DND-41 (cell line): ENCODE data around the gene TIPIN.

Experiments
- ATAC-seq: fragments of 200-7000 bp; cut with Tn5 transposase; 3 replicates; pipeline ENCODE4 v1.9.1; 2021; ENCODE audit warnings: low read depth; ENCODE audit not compliant: insufficient read depth
- DNase-seq: peaks from one replicate; pipeline ENCODE4 v3.0.0-alpha.2; 2020
- H2AFZ ChIP-seq: 2 replicates; pipeline ENCODE4 v1.6.0; 2012; ENCODE audit warnings: low read depth, low read length
- H3K27ac ChIP-seq: 2 replicates; pipeline ENCODE4 v1.5.1; 2012; ENCODE audit warnings: low read length, inconsistent platforms
- H3K27me3 ChIP-seq: fragments of 200-600 bp; sonication (generic); 2 replicates; pipeline ENCODE4 v1.6.0; 2012; ENCODE audit warnings: low read length, mild to moderate bottlenecking, inconsistent platforms; ENCODE audit not compliant: insufficient read depth, poor library complexity
- H3K36me3 ChIP-seq: 2 replicates; pipeline ENCODE4 v1.5.1; 2012; ENCODE audit warnings: low read length, inconsistent platforms; ENCODE audit not compliant: insufficient read depth
- H3K4me1 ChIP-seq: 2 replicates; pipeline ENCODE4 v1.5.1; 2012; ENCODE audit warnings: mild to moderate bottlenecking, low read length; ENCODE audit not compliant: insufficient read depth
- H3K4me2 ChIP-seq: 2 replicates; pipeline ENCODE4 v1.6.0; 2012; ENCODE audit warnings: mild to moderate bottlenecking, moderate library complexity, low read length, inconsistent platforms; ENCODE audit not compliant: insufficient read depth
- H3K4me3 ChIP-seq, 2 experiments: fragments of 200-600 bp in 1 of 2; shearing (Covaris generic) in 1 of 2; 2 replicates each; pipeline ENCODE4 v1.5.1; 2012 to 2016; ENCODE audit warnings: inconsistent platforms in 2 of 2, low read length in 2 of 2, mild to moderate bottlenecking in 2 of 2, low read depth in 1 of 2, moderate library complexity in 1 of 2
- H3K79me2 ChIP-seq: 2 replicates; pipeline ENCODE4 v1.6.0; 2012; ENCODE audit warnings: low read length, inconsistent platforms; ENCODE audit not compliant: insufficient read depth
- H3K9ac ChIP-seq: 2 replicates; pipeline ENCODE4 v1.6.0; 2012; ENCODE audit warnings: low read depth, mild to moderate bottlenecking, inconsistent platforms, low read length, moderate library complexity
- H3K9me3 ChIP-seq: 2 replicates; pipeline ENCODE4 v1.5.1; 2012; ENCODE audit warnings: low read length, moderate library complexity, mild to moderate bottlenecking, inconsistent platforms; ENCODE audit not compliant: insufficient read depth, severe bottlenecking
- H4K20me1 ChIP-seq: 2 replicates; pipeline ENCODE4 v1.6.0; 2012; ENCODE audit warnings: low read length; ENCODE audit not compliant: insufficient read depth
- CTCF ChIP-seq: IDR thresholded peaks from 2 replicates; pipeline ENCODE4 v1.5.1; 2012; ENCODE audit warnings: borderline replicate concordance, low read length, moderate library complexity, mild to moderate bottlenecking; ENCODE audit not compliant: poor library complexity, severe bottlenecking; ENCODE audit errors: extremely low read depth
- EZH2 ChIP-seq: IDR thresholded peaks from 3 replicates; pipeline ENCODE4 v1.6.1; 2012; ENCODE audit warnings: borderline replicate concordance, low read depth, mild to moderate bottlenecking, moderate library complexity, low read length, inconsistent platforms; ENCODE audit not compliant: severe bottlenecking

Gene TIPIN

GRCh38 chr15:66302489-66303278 lies 53.8 kb downstream of the TIPIN start:
- no peak for ATAC-seq
- no peak for TF ChIP-seq CTCF
- TF ChIP-seq EZH2, result no peak
- Histone ChIP-seq H4K20me1 (peaks cover 4% of the 10 kb centered on the region; the same call in 1 of the 2 replicates), H2AFZ (no peak overlapping the region), H3K4me3 (no peak overlapping the region), H3K9me3 (no peaks in the 10 kb centered on the region), H3K36me3 (peaks cover 54% of the 10 kb centered on the region), H3K79me2 (peaks cover 15% of the 10 kb centered on the region; the same call in 1 of the 2 replicates), H3K4me1 (0 out of 2 replicates have a peak, but pooled peaks cover under 1% of the 10 kb centered on the region), H3K27ac (no peak overlapping the region), H3K4me2 (no peak overlapping the region), H3K9ac (no peak overlapping the region), H3K27me3 (no peaks in the 10 kb centered on the region)
- no peak for DNase-seq

GRCh38 chr15:66298803-66299251 lies 57.7 kb downstream of the TIPIN start:
- no peak overlapping the region for H3K4me2 ChIP-seq
- peaks cover 4% of the 10 kb centered on the region; the same call in 1 of the 2 replicates for H4K20me1 ChIP-seq
- TF ChIP-seq EZH2 (no peak), CTCF (no peak)
- H3K79me2 ChIP-seq, result peaks cover 50% of the 10 kb centered on the region
- ATAC-seq (no peak), DNase-seq (no peak)
- no peak overlapping the region for H3K27ac ChIP-seq
- H3K36me3 ChIP-seq, result peaks cover 45% of the 10 kb centered on the region
- no peak overlapping the region for H2AFZ ChIP-seq
- no peaks in the 10 kb centered on the region for H3K27me3 ChIP-seq
- H3K9me3 ChIP-seq, result no peaks in the 10 kb centered on the region
- no peak overlapping the region for H3K4me3 ChIP-seq
- H3K9ac ChIP-seq, result no peak overlapping the region
- H3K4me1 ChIP-seq, result peaks cover 32% of the 10 kb centered on the region

GRCh38 chr15:66296186-66296585 lies 60.3 kb downstream of the TIPIN start:
- TF ChIP-seq EZH2, result no peak
- no peak for TF ChIP-seq CTCF
- Histone ChIP-seq H3K9ac (peak overlapping the region; percentile 97), H3K4me2 (peak overlapping the region; percentile 85; the same call in 1 of the 2 replicates), H3K79me2 (peaks cover 69% of the 10 kb centered on the region), H3K36me3 (peaks cover 30% of the 10 kb centered on the region), H3K4me1 (peaks cover 46% of the 10 kb centered on the region), H3K4me3 (no peak overlapping the region), H3K9me3 (no peaks in the 10 kb centered on the region), H3K27me3 (no peaks in the 10 kb centered on the region), H3K27ac (no peak overlapping the region), H2AFZ (no peak overlapping the region), H4K20me1 (peaks cover 4% of the 10 kb centered on the region; the same call in 1 of the 2 replicates)
- DNase-seq (no peak), ATAC-seq (no peak)
